GM18867 (cell line): ENCODE results near the gene DUXB.

Experiments used
- ATAC-seq: cut with Tn5 transposase; IDR thresholded peaks from one replicate; pipeline ENCODE4 v1.9.1; 2021; ENCODE audit warnings: mild to moderate bottlenecking, moderate library complexity; ENCODE audit not compliant: unreplicated experiment

Gene DUXB

GRCh38 chr16:75701361-75701760 is at the start of gene DUXB:
Gene DUXB (minus strand): TSS chr16:75701461. CDS start chr16:75701418, 43 bp downstream.
- no peak for ATAC-seq

GRCh38 chr16:75750528-75750927 is 49.3 kb upstream of the DUXB start:
- ATAC-seq, result no peak

- ATAC-seq, result no peak
These were observed 45.1 kb upstream of the DUXB start for GRCh38 chr16:75746359-75746758.

- ATAC-seq, result no peak
These were observed 44.6 kb upstream of the DUXB start for GRCh38 chr16:75745823-75746222.

- no peak for ATAC-seq
These were observed 44.0 kb upstream of the DUXB start for GRCh38 chr16:75745242-75745641.

- no peak for ATAC-seq
These were observed 41.3 kb upstream of the DUXB start for GRCh38 chr16:75742424-75743047.

- no peak for ATAC-seq
These were observed 32.3 kb upstream of the DUXB start for GRCh38 chr16:75733305-75734211.

- no peak for ATAC-seq
These were observed 31.6 kb upstream of the DUXB start for GRCh38 chr16:75732871-75733270.

GRCh38 chr16:75727221-75727620 is 26.0 kb upstream of the DUXB start:
- ATAC-seq, result no peak

GRCh38 chr16:75726390-75726789 is 25.1 kb upstream of the DUXB start, which contains the start of gene CPHXL:
Gene CPHXL (minus strand): TSS chr16:75726490. CDS start chr16:75726442, 48 bp downstream.
- ATAC-seq, result no peak

- no peak for ATAC-seq
These were observed 17.2 kb upstream of the DUXB start for GRCh38 chr16:75718452-75718851.

GRCh38 chr16:75714661-75715060 is 13.4 kb upstream of the DUXB start:
- ATAC-seq, result no peak

- no peak for ATAC-seq
These were observed 9.1 kb upstream of the DUXB start for GRCh38 chr16:75710344-75710743.

GRCh38 chr16:75703306-75703705 is 2.0 kb upstream of the DUXB start:
- no peak for ATAC-seq

- no peak for ATAC-seq
These were observed 981 bp upstream of the DUXB start for GRCh38 chr16:75702242-75702641.

GRCh38 chr16:75697571-75697970 is 3.7 kb downstream of the DUXB start:
- ATAC-seq, result no peak

- no peak for ATAC-seq
These were observed 5.6 kb downstream of the DUXB start for GRCh38 chr16:75695708-75696107.

GRCh38 chr16:75687361-75687760 is 13.9 kb downstream of the DUXB start:
- ATAC-seq, result no peak

- ATAC-seq, result no peak
These were observed 19.0 kb downstream of the DUXB start for GRCh38 chr16:75682308-75682707.

- ATAC-seq, result no peak
These were observed 21.9 kb downstream of the DUXB start for GRCh38 chr16:75679366-75679765.

GRCh38 chr16:75676909-75677308 is 24.4 kb downstream of the DUXB start, which contains the start of gene CPHXL2:
Gene CPHXL2 (minus strand): TSS chr16:75677009. CDS start chr16:75676999, 10 bp downstream.
- ATAC-seq, result no peak

- no peak for ATAC-seq
These were observed 33.8 kb downstream of the DUXB start for GRCh38 chr16:75667503-75667902.
